Stimulated activated CD4-positive, alpha-beta T cell treated with anti-CD3 and anti-CD28 coated beads, Interleukin-4, amount 100 ng/mL, for 24 hours (primary cell): ENCODE data around the gene CARNS1.

Experiments used
- DNase-seq: peaks from one replicate; pipeline ENCODE4 v3.0.0-alpha.2; 2020

Gene CARNS1

GRCh38 chr11:67468759-67469507, 53.5 kb downstream of the CARNS1 start, which contains the start of gene TMEM134:
TSS of gene TMEM134 (minus strand) at chr11:67469251. CDS start at chr11:67469192, 59 bp downstream.
- DNase-seq = peak; percentile 93

- DNase-seq = no peak
These were observed 54.0 kb downstream of the CARNS1 start for GRCh38 chr11:67469508-67469811.

GRCh38 chr11:67470337-67471002, 55.0 kb downstream of the CARNS1 start:
- DNase-seq = no peak

- no peak for DNase-seq
These were observed 57.4 kb downstream of the CARNS1 start for GRCh38 chr11:67472882-67473281.
